ENCODE data around the gene DSN1. TPM values are rescaled to one million over a fixed set of nuclear protein-coding genes. Genes with fewer than 3 reads are reported as not detected.

Gene DSN1
- total RNA-seq, 1 experiment from 2014 or later, result 27.2 TPM

GRCh38 chr20:36768768-36769430 is 4.7 kb downstream of the DSN1 start:
- Histone ChIP-seq H3K4me1 (ENCODE audit: control insufficient read depth, insufficient read depth, low read length) (0 out of 2 replicates have a peak, but pooled peaks cover 5% of the 10 kb centered on the region), H3K27me3 (ENCODE audit: control insufficient read depth, insufficient read depth, low read length) (no peaks in the 10 kb centered on the region), H3K9me3 (ENCODE audit: control insufficient read depth, insufficient read depth, low read depth, low read length) (no peaks in the 10 kb centered on the region), H3K4me3 (ENCODE audit: low read depth in 2 of 2, low read length in 2 of 2) (no peak overlapping the region), H3K27ac (ENCODE audit: low read length) (no peak overlapping the region), H3K36me3 (ENCODE audit: control insufficient read depth, insufficient read depth, low read length) (no peaks in the 10 kb centered on the region)
- DNase-seq (ENCODE audit: low read depth, low spot score) (no peak), ATAC-seq (no peak)
- ChIA-PET CTCF (no interaction called here), POLR2A (no interaction called here)
- TF ChIP-seq CTCF (IDR thresholded peaks at IDR 0.05) (no peak), SIN3A (IDR thresholded peaks at IDR 0.05; ENCODE audit: borderline replicate concordance, insufficient read depth, low read depth, low read length) (no peak), POLR2AphosphoS5 (IDR thresholded peaks at IDR 0.05; ENCODE audit: low read depth, low read length) (no peak), REST (IDR thresholded peaks at IDR 0.05; ENCODE audit: insufficient read depth in 1 of 2, low read depth in 2 of 2, low read length in 1 of 2) (no peak), TCF7L2 (IDR thresholded peaks at IDR 0.05; ENCODE audit: low read depth, low read length) (no peak)
- no TSS peak for BruUV-seq (replicated peaks)
- in situ Hi-C loops (cut with HindIII; ENCODE audit: low pct_unique_long_range_greater_than_20kb, low sequenced_read_pairs), result no loop called here
- intact Hi-C loops (cut with micrococcal nuclease; ENCODE audit: unreplicated experiment), result no loop called here

- intact Hi-C loops (cut with micrococcal nuclease; ENCODE audit: unreplicated experiment), result no loop called here
- no peaks in the 10 kb centered on the region for H3K9me3 ChIP-seq (ENCODE audit: control insufficient read depth, insufficient read depth, low read depth, low read length)
- ChIA-PET POLR2A (no interaction called here), CTCF (no interaction called here)
- no TSS peak for BruUV-seq (replicated peaks)
- no peaks in the 10 kb centered on the region for H3K27me3 ChIP-seq (ENCODE audit: control insufficient read depth, insufficient read depth, low read length)
- DNase-seq (ENCODE audit: low read depth, low spot score) (no peak), ATAC-seq (no peak)
- H3K36me3 ChIP-seq (ENCODE audit: control insufficient read depth, insufficient read depth, low read length), result no peaks in the 10 kb centered on the region
- H3K4me1 ChIP-seq (ENCODE audit: control insufficient read depth, insufficient read depth, low read length), result no peaks in the 10 kb centered on the region
- in situ Hi-C loops (cut with HindIII; ENCODE audit: low pct_unique_long_range_greater_than_20kb, low sequenced_read_pairs), result no loop called here
- no peak overlapping the region for H3K4me3 ChIP-seq (ENCODE audit: low read depth in 2 of 2, low read length in 2 of 2)
- TF ChIP-seq CTCF (IDR thresholded peaks at IDR 0.05) (no peak), REST (IDR thresholded peaks at IDR 0.05; ENCODE audit: insufficient read depth in 1 of 2, low read depth in 2 of 2, low read length in 1 of 2) (no peak), POLR2AphosphoS5 (IDR thresholded peaks at IDR 0.05; ENCODE audit: low read depth, low read length) (no peak), TCF7L2 (IDR thresholded peaks at IDR 0.05; ENCODE audit: low read depth, low read length) (no peak), SIN3A (IDR thresholded peaks at IDR 0.05; ENCODE audit: borderline replicate concordance, insufficient read depth, low read depth, low read length) (no peak)
- H3K27ac ChIP-seq (ENCODE audit: low read length), result no peak overlapping the region
Observed at GRCh38 chr20:36761125-36761524, 12.4 kb downstream of the DSN1 start.

Measured in Panc1 (cell line).